Heart left ventricle (tissue), 16 donors: ENCODE results near the gene EPHA6. TPM values are rescaled to one million over a fixed set of nuclear protein-coding genes. Genes with fewer than 3 reads are reported as not detected.
A peak's percentile ranks its signal among the peaks of the same experiment; 100 is the strongest.

Experiments used
- ATAC-seq, 4 donors: fragments of 200-7000 bp; cut with Tn5 transposase; one replicate each; pipeline ENCODE4 v1.9.1; 2020 to 2022; ENCODE audit warnings: moderate library complexity in 4 of 4, mild to moderate bottlenecking in 3 of 4, moderate number of reproducible peaks in 1 of 4
- DNase-seq, 5 donors: peaks; one replicate each; pipeline ENCODE4 v3.0.0-alpha.2; 2020
- H3K27ac ChIP-seq, 12 donors: fragments of 200-600 bp; sonication (generic) in 4 of 12; one replicate each; pipeline versions ENCODE4 v1.5.0 to v1.8.0; 2016 to 2022; ENCODE audit warnings: mild to moderate bottlenecking in 2 of 12
- H3K27me3 ChIP-seq, 9 donors: fragments of 200-600 bp; sonication (generic) in 2 of 9; one replicate each; pipeline versions ENCODE4 v1.5.1 to v1.8.0; 2016 to 2022; ENCODE audit warnings: mild to moderate bottlenecking in 3 of 9
- H3K36me3 ChIP-seq, 9 donors: fragments of 200-600 bp; sonication (generic) in 2 of 9; one replicate each; pipeline versions ENCODE4 v1.5.0 to v1.8.0; 2018 to 2022; ENCODE audit warnings: mild to moderate bottlenecking in 2 of 9
- H3K4me1 ChIP-seq, 12 donors: fragments of 200-600 bp; sonication (generic) in 4 of 12; one replicate each; pipeline versions ENCODE4 v1.5.0 to v1.8.0; 2016 to 2022; ENCODE audit warnings: mild to moderate bottlenecking in 3 of 12
- H3K4me3 ChIP-seq, 12 donors: fragments of 200-600 bp; sonication (generic) in 4 of 12; one replicate each; pipeline versions ENCODE4 v1.5.0 to v1.8.0; 2017 to 2022; ENCODE audit warnings: mild to moderate bottlenecking in 9 of 12, moderate library complexity in 4 of 12
- H3K9me3 ChIP-seq, 12 donors: fragments of 200-600 bp; sonication (generic) in 4 of 12; one replicate each; pipeline versions ENCODE4 v1.5.0 to v1.8.0; 2016 to 2022; ENCODE audit warnings: mild to moderate bottlenecking in 1 of 12
- POLR2A ChIP-seq, 2 donors: fragments of 450-650 bp; IDR thresholded peaks; one replicate each; pipeline ENCODE4 v1.6.1; 2017; ENCODE audit warnings: antibody characterized with exemption in 2 of 2, mild to moderate bottlenecking in 2 of 2, moderate library complexity in 2 of 2
- WGBS, 4 donors: extraction: QIAGEN DNeasy Blood & Tissue Kit in 2 of 4; methylation state at CpG; one replicate each; pipeline versions ENCODE4 v1.1.5 to v1.1.7; 2013 to 2018; 5-methylcytosine and 5-hydroxymethylcytosine counted together
- intact Hi-C, 10 donors: fragments of 100-400 bp; cut with DNase I; formaldehyde crosslinking; loops; one replicate each; pipeline versions ENCODE4 v1.11.1 to v1.14.2; 2022
- polyA plus RNA-seq, 2 donors: library from polyadenylated mRNA; stranded (reverse); fragments of 200-250 nt; gene quantifications; one replicate each; pipeline ENCODE4 v1.2.3, GENCODE V29; 2013
- total RNA-seq, 9 donors: library from RNA; depleted of rRNA in 2 of 9; stranded (reverse); fragments of >200 nt in 2 of 9; fragmentation: NEBNext Ultra II Directional in 3 of 9; extraction: Animal tissue kit (Norgen Biotek cat#: 25700) in 3 of 9; gene quantifications; one replicate each; pipeline versions ENCODE4 v1.1.0 to v1.2.4, GENCODE V29; 2016 to 2023
- TF ChIP-seq, protein P1 (sequence below), 12 donors: fragments of 200-600 bp; sonication (generic) in 4 of 12; IDR thresholded peaks; one replicate each; pipeline versions ENCODE4 v1.5.0 to v1.8.0; 2018 to 2022; ENCODE audit warnings: antibody characterized with exemption in 12 of 12, mild to moderate bottlenecking in 5 of 12
- donor health status: ischemic (EF 13 %, LVEDD 7.1; RV severe dilation, severe dysfunction).
- donor health status: healthy with polysubstance abuse.
- donor health status: DM: no; HTN: yes; CAD: no.
- donor health status: DM: no; HTN: no; CAD: no.
- donor health status: ischemic (EF 25% LVEDD 6.9; RV normal size, moderate dysfunction).
- donor health status: ischemic (EF 25% LVEDD 5.7; RV mildly dilated, moderate dysfunction).
- donor health status: healthy.
- donor health status: DM: yes; HTN: yes; CAD: no.
- donor health status: ischemic (EF 35%, LVEDD 5.7; RV mildly dilated, moderate dysfunction).
- donor health status: nonischemic (EF 11% LVEDD 7.7; RV severe dilation, severe dysfunction).
- donor health status: DM: yes; HTN: yes; CAD: no.
- donor health status: PGD.
- donor health status: ischemic (EF 29% LVEDD 5.4; RV normal size, mild dysfunction).
- donor health status: nonischemic (EF 23%, LVEDD 6.1; RV moderate dilation, normal function).

The EPHA6 gene
- total and polyA plus RNA-seq, 11 donors = 0.28 to 1.2 (median 0.42) TPM; not detected in 6

DNA sequence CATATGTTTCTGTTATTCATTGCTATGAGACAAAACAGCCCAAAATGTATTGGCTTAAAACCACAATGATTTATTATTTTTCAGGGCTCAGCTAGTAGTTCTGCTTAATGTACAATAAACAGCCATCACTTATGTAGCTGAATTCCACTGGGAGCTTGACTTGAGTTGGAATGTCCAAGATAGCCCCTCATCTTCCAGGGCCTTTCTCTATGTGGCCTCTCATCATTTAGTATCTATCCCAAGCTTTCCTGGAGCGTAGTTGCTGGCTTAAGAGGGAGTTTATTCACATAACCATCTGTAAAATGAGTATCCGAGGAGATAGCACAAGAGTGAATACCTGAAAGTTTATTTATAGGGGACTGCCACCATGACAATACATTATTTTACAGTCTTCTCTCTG, 176.8 kb downstream of the EPHA6 start:
- H3K4me1 ChIP-seq = no peaks in the 10 kb centered on the region
- WGBS, 4 donors = 60 to 77% (median 69%) methylated on average over 2 of the region's 2 CpGs
- DNase-seq (no peak), ATAC-seq (no peak)
- intact Hi-C loops = no loop called here
- peak overlapping the region in 1 of 12 donors; percentile 37 for H3K27ac ChIP-seq
- no peak for TF ChIP-seq POLR2A (IDR thresholded peaks at IDR 0.05)
- TF ChIP-seq, protein P1, sequence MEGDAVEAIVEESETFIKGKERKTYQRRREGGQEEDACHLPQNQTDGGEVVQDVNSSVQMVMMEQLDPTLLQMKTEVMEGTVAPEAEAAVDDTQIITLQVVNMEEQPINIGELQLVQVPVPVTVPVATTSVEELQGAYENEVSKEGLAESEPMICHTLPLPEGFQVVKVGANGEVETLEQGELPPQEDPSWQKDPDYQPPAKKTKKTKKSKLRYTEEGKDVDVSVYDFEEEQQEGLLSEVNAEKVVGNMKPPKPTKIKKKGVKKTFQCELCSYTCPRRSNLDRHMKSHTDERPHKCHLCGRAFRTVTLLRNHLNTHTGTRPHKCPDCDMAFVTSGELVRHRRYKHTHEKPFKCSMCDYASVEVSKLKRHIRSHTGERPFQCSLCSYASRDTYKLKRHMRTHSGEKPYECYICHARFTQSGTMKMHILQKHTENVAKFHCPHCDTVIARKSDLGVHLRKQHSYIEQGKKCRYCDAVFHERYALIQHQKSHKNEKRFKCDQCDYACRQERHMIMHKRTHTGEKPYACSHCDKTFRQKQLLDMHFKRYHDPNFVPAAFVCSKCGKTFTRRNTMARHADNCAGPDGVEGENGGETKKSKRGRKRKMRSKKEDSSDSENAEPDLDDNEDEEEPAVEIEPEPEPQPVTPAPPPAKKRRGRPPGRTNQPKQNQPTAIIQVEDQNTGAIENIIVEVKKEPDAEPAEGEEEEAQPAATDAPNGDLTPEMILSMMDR (IDR thresholded peaks at IDR 0.05) = no peak
- H3K4me3 ChIP-seq = no peak overlapping the region
- H3K27me3 ChIP-seq = no peaks in the 10 kb centered on the region
- H3K36me3 ChIP-seq = no peaks in the 10 kb centered on the region
- peaks cover 0 to 1% (median 0%) of the 10 kb centered on the region in 12 donors for H3K9me3 ChIP-seq

DNA sequence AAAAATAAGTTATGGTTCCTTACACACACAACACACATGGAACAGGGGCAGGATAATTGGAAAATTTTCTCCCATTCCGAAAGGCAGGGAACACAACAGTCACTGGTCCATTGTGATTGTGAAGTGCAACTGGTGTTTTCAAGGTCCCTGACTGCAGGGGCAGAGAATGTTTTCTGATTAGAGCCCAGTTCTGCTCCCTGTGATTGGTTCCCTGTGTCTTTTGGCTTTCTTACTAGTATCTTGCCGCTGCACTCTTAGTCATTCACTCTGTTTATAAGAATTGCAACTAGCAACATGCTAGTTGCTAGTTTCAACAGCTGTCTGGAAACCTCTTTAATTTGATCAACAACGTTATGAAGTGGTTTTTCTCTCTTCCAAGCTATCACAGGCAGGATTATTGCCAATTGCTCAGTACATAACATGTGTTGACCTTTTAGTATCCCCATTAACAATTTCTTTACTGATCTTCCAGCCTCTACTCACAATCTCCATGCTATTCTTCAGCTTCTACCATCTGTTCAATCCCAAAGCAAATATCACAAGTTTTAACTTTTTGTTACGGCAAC, 177.5 kb downstream of the EPHA6 start:
- Histone ChIP-seq H3K4me1 (no peaks in the 10 kb centered on the region), H3K4me3 (no peak overlapping the region), H3K27me3 (no peaks in the 10 kb centered on the region), H3K27ac (peak overlapping the region in 1 of 12 donors; percentile 37), H3K36me3 (no peaks in the 10 kb centered on the region), H3K9me3 (peaks cover 0 to 6% (median 0%) of the 10 kb centered on the region in 12 donors)
- ATAC-seq (peak in 1 of 4 donors; percentile 50), DNase-seq (no peak)
- intact Hi-C loops = loop anchor here in 1 of 10 donors (2.0 kb wide), 1 partner anchor 37 kb away; no protein-coding TSS in a partner anchor
- WGBS, 4 donors = 63 to 73% (median 66%) methylated on average over 4 of the region's 4 CpGs
- TF ChIP-seq, protein P1 (IDR thresholded peaks at IDR 0.05) = no peak
- TF ChIP-seq POLR2A (IDR thresholded peaks at IDR 0.05) = no peak

DNA sequence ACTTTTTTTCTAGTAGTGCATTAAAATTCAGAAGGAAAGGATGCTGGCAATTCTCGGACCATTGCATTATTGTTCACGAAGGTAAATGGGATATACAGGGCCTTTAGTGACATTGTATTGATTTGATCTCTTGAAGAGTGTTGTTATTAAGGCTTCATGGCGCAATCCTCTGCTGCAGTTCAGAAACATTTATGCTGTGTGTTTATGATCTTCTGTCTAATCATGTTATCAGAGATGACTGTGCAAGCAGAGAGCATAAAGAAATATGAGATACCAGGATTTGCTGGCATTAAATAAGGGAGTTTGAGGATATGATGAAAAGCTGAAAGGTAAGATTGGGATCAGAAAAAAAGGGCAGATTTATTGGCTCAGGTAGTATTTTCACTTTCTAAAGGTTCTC, 180.6 kb downstream of the EPHA6 start:
- WGBS, 4 donors = 81 to 90% (median 84%) methylated on average over 3 of the region's 3 CpGs
- TF ChIP-seq POLR2A (IDR thresholded peaks at IDR 0.05) = no peak
- TF ChIP-seq, protein P1 (IDR thresholded peaks at IDR 0.05) = no peak
- H3K36me3 ChIP-seq = no peaks in the 10 kb centered on the region
- no peak overlapping the region for H3K4me3 ChIP-seq
- peaks cover 0 to 6% (median 0%) of the 10 kb centered on the region in 12 donors for H3K9me3 ChIP-seq
- H3K27ac ChIP-seq = no peak overlapping the region
- no peaks in the 10 kb centered on the region for H3K27me3 ChIP-seq
- ATAC-seq = no peak
- H3K4me1 ChIP-seq = no peaks in the 10 kb centered on the region
- no peak for DNase-seq
- intact Hi-C loops = no loop called here

DNA sequence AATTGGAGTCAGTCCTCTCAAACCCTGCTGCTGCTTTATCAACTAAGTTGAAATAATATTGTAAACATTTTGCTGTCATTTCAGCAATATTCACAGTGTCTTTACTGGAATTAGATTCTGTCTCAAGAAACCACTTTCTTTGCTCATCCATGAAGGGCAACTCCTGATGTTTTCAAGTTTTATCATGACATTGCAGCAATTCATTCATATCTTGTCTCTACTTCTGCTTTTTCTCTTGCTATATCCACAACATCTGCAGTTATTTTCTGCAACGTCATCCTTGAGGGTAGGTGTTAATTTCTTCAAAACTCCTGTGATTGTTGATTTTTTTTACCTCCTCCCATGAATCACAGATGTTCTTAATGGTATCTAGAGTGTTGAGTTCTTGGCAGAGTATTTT, 181.6 kb downstream of the EPHA6 start:
- 38 to 71% (median 47%) methylated on average over 1 of the region's 1 CpG for WGBS, 4 donors
- no peak overlapping the region for H3K4me3 ChIP-seq
- H3K27me3 ChIP-seq = no peaks in the 10 kb centered on the region
- intact Hi-C loops = no loop called here
- no peaks in the 10 kb centered on the region for H3K36me3 ChIP-seq
- H3K4me1 ChIP-seq = no peaks in the 10 kb centered on the region
- DNase-seq = no peak
- TF ChIP-seq, protein P1 (IDR thresholded peaks at IDR 0.05) = no peak
- TF ChIP-seq POLR2A (IDR thresholded peaks at IDR 0.05) = no peak
- peaks cover 0 to 6% (median 0%) of the 10 kb centered on the region in 12 donors for H3K9me3 ChIP-seq
- ATAC-seq = no peak
- H3K27ac ChIP-seq = no peak overlapping the region
